ENCODE results near the gene E2F7.

E2F7 gene

GRCh38 chr12:77003246-77003645 is 62.1 kb downstream of the E2F7 start:
- Histone ChIP-seq H3K27ac (no peak overlapping the region), H3K4me3 (no peak overlapping the region)
- DNase-seq (ENCODE audit: low spot score): no peak
- TF ChIP-seq, protein P1, sequence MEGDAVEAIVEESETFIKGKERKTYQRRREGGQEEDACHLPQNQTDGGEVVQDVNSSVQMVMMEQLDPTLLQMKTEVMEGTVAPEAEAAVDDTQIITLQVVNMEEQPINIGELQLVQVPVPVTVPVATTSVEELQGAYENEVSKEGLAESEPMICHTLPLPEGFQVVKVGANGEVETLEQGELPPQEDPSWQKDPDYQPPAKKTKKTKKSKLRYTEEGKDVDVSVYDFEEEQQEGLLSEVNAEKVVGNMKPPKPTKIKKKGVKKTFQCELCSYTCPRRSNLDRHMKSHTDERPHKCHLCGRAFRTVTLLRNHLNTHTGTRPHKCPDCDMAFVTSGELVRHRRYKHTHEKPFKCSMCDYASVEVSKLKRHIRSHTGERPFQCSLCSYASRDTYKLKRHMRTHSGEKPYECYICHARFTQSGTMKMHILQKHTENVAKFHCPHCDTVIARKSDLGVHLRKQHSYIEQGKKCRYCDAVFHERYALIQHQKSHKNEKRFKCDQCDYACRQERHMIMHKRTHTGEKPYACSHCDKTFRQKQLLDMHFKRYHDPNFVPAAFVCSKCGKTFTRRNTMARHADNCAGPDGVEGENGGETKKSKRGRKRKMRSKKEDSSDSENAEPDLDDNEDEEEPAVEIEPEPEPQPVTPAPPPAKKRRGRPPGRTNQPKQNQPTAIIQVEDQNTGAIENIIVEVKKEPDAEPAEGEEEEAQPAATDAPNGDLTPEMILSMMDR (IDR thresholded peaks at IDR 0.05): no peak

DNA sequence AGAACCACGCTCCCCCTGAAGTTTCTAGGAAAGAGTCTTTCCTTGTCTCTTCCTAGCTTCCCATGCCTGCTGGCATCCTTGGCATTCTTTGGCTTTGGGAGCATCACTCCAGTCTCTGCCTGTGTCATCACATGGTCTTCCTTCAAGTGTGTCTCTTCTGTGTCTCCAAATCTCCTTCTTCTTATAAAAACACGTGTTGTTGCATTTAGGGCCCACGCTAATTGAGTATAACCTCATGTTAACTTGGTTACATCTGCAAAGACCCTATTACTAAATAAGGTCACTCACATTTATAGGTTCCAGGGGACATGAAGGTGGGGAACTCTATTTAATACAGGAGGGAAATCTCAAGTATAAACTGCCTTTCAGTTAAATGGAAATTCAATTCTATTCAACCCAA is 63.0 kb downstream of the E2F7 start:
- no peak overlapping the region for H3K4me3 ChIP-seq
- no peak for DNase-seq (ENCODE audit: low spot score)

GRCh38 chr12:77001276-77001675 is 64.1 kb downstream of the E2F7 start:
- H3K4me3 ChIP-seq: no peak overlapping the region
- H3K27ac ChIP-seq: no peak overlapping the region
- TF ChIP-seq, protein P1 (IDR thresholded peaks at IDR 0.05): no peak
- DNase-seq (ENCODE audit: low spot score): no peak

More for the DNA sequence above, 63.0 kb downstream of the E2F7 start:
- TF ChIP-seq, protein P1 (IDR thresholded peaks at IDR 0.05): no peak
- H3K27ac ChIP-seq: no peak overlapping the region

DNA sequence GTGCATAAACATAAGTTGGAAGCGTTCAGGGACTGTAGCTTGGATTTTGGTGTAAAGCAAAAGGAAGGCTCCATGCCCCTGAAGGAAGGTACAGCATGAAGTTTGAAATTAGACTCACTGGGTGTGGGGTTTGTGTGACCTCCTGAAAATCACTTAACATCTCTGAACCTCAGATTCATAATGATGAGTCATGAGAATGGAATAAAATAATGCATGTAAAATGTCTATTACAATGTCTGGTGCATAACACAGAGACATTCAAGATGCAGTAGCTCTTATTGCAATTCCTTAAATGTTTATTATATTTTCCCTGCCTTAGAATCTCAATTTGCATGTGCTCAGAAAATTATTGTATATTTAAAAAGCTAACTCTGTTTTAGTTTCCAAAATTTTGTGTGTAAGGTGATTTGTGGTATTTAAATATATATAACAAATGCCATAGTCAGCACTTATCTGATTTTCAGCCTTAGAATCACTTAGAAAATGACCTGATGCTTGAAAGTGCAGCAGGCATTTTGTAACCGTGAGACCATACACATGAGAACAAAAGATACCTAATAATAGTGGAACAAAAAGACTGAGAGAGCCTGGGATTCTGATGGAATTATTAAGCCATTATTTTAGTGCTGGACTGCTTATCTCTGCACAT is 66.3 kb downstream of the E2F7 start:
- DNase-seq (ENCODE audit: low spot score): no peak
- TF ChIP-seq, protein P1 (IDR thresholded peaks at IDR 0.05): no peak
- Histone ChIP-seq H3K4me3 (no peak overlapping the region), H3K27ac (no peak overlapping the region)

- DNase-seq (ENCODE audit: low spot score): no peak
- Histone ChIP-seq H3K27ac (no peak overlapping the region), H3K4me3 (no peak overlapping the region)
- TF ChIP-seq, protein P1 (IDR thresholded peaks at IDR 0.05): no peak
Measured at GRCh38 chr12:76998386-76998785, 67.0 kb downstream of the E2F7 start.

DNA sequence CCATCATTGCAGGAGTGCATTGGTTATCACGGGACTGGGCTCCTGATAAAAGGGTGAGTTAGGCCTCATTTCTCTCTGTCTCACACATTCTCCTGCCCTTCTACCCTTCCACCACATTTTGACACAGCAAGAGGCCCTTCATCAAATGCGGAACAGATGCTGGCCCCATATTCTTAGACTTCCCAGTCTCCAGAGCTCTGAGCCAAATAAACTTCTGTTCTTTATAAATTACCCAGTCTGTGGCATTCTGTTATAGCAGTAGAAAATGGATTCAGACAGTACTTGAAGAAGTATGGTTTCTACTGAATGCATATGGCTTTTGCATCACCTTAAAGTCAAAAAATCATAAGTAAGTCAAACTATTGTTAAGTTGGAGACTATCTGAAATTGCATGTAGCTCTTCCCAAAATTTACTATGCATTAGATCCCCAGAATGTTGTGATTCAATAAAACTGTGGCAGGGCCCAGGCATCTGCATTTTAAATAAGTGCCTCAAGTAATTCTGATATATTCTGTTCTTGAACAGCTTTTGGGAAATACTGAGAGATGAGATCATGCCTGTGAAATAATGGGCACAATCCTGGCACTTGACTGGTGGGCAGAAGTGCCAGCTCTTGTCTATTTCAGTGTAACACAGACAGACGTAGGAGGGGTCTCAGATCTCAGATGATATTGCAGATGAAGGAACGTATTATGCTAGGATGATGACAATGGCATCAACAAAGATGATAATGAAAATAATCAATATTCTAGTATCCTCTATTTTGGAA is 68.2 kb downstream of the E2F7 start:
- TF ChIP-seq, protein P1 (IDR thresholded peaks at IDR 0.05): no peak
- no peak overlapping the region for H3K4me3 ChIP-seq
- no peak overlapping the region for H3K27ac ChIP-seq
- no peak for DNase-seq (ENCODE audit: low spot score)

GRCh38 chr12:76990716-76991115 is 74.7 kb downstream of the E2F7 start:
- no peak overlapping the region for H3K4me3 ChIP-seq
- no peak for DNase-seq (ENCODE audit: low spot score)
- TF ChIP-seq, protein P1 (IDR thresholded peaks at IDR 0.05): no peak
- no peak overlapping the region for H3K27ac ChIP-seq

Data from coronary artery (tissue), 2 donors.